GM12878 (cell line): ENCODE measurements around the gene KIF21A. TPM values are rescaled to one million over a fixed set of nuclear protein-coding genes. Genes with fewer than 3 reads are reported as not detected.

ENCODE experiments used
- ATAC-seq: fragments of 200-7000 bp; cut with Tn5 transposase; 3 replicates; pipeline ENCODE4 v1.9.1; 2020; ENCODE audit warnings: mild to moderate bottlenecking, moderate library complexity
- BruUV-seq: library from RNA; stranded (reverse); fragments of 400-500 nt; replicated peaks from 2 replicates; lab custom pipeline; 2021; lab: Mats Ljungman, UMichigan
- CTCF ChIA-PET: fragments of 300-600 bp; sonication (Branson Sonifier 250); formaldehyde crosslinking; extraction: SDS; loops from one replicate; lab custom pipeline; 2021; ENCODE audit warnings: inconsistent platforms; lab: Yijun Ruan, JAX
- POLR2A ChIA-PET: fragments of 350-600 bp; formaldehyde crosslinking; extraction: SDS; loops from one replicate; lab custom pipeline; 2021; ENCODE audit warnings: inconsistent platforms; lab: Charles Lee
- RAD21 ChIA-PET: fragments of 300-600 bp; sonication (Branson Sonifier 250); formaldehyde crosslinking; loops from one replicate; lab custom pipeline; 2023; ENCODE audit warnings: antibody characterized with exemption; ENCODE audit not compliant: unreplicated experiment; lab: Charles Lee
- SMC1A ChIA-PET: fragments of 300-600 bp; sonication (Branson Sonifier 250); formaldehyde crosslinking; loops from one replicate; lab custom pipeline; 2023; ENCODE audit not compliant: unreplicated experiment, uncharacterized antibody; lab: Charles Lee
- DNase-seq: peaks from one replicate; pipeline ENCODE4 v3.0.0-alpha.2; 2011; ENCODE audit warnings: low read depth, low spot score
- FAIRE-seq: peaks from 3 replicates; lab custom pipeline; 2011; peaks lifted over from hg19 to GRCh38; lab: Jason Lieb, UNC
- H2AFZ ChIP-seq: 2 replicates; pipeline ENCODE4 v1.6.0; 2011; ENCODE audit warnings: low read depth, low read length, control low read depth; ENCODE audit not compliant: control insufficient read depth
- H3K27ac ChIP-seq: 2 replicates; pipeline ENCODE4 v1.5.1; 2011; ENCODE audit warnings: control low read depth; ENCODE audit not compliant: control insufficient read depth, insufficient read depth
- H3K27me3 ChIP-seq, 2 experiments: replicated peaks in 1 of 2; 2 replicates each; pipeline versions ENCODE4 v1.6.0 to v1.6.1; 2011; ENCODE audit warnings: low read length in 1 of 2; ENCODE audit not compliant: control insufficient read depth in 2 of 2, insufficient read depth in 2 of 2
- H3K36me3 ChIP-seq, 2 experiments: 2 replicates each; pipeline ENCODE4 v1.5.1; 2011; ENCODE audit warnings: low read length in 1 of 2; ENCODE audit not compliant: control insufficient read depth in 2 of 2, insufficient read depth in 2 of 2
- H3K4me1 ChIP-seq: 2 replicates; pipeline ENCODE4 v1.6.1; 2011; ENCODE audit warnings: mild to moderate bottlenecking, low read length, moderate library complexity, mixed read lengths; ENCODE audit not compliant: control insufficient read depth, insufficient read depth
- H3K4me2 ChIP-seq: 2 replicates; pipeline ENCODE4 v1.6.0; 2011; ENCODE audit warnings: control low read depth; ENCODE audit not compliant: control insufficient read depth, insufficient read depth
- H3K4me3 ChIP-seq: fragments of 200-600 bp; sonication (generic); 2 replicates; pipeline ENCODE4 v1.5.1; 2016
- H3K79me2 ChIP-seq: 2 replicates; pipeline ENCODE4 v1.6.0; 2011; ENCODE audit warnings: low read length; ENCODE audit not compliant: control insufficient read depth, insufficient read depth
- H3K9ac ChIP-seq: 2 replicates; pipeline ENCODE4 v1.8.0; 2011; ENCODE audit warnings: low read length, control low read depth, mixed read lengths; ENCODE audit not compliant: control insufficient read depth, insufficient read depth
- H3K9me3 ChIP-seq: replicated peaks from 3 replicates; pipeline ENCODE4 v1.5.1; 2011; ENCODE audit warnings: mild to moderate bottlenecking, low read length; ENCODE audit not compliant: control insufficient read depth, insufficient read depth
- H4K20me1 ChIP-seq: 2 replicates; pipeline ENCODE4 v1.6.0; 2011; ENCODE audit not compliant: control insufficient read depth, insufficient read depth
- CREM ChIP-seq: IDR thresholded peaks from 2 replicates; pipeline ENCODE4 v1.6.1; 2014; ENCODE audit warnings: antibody characterized with exemption, low read depth
- FOXK2 ChIP-seq: fragments of 450-650 bp; IDR thresholded peaks from 2 replicates; pipeline ENCODE4 v1.6.1; 2017; ENCODE audit warnings: mild to moderate bottlenecking, moderate library complexity
- KAT2A ChIP-seq: conservative IDR thresholded peaks from 2 replicates; pipeline ENCODE4 v1.6.1; 2011; ENCODE audit warnings: low read depth, low read length; ENCODE audit not compliant: control insufficient read depth
- MYC ChIP-seq: IDR thresholded peaks from 2 replicates; pipeline ENCODE4 v1.6.1; 2011; ENCODE audit warnings: mild to moderate bottlenecking, low read length, moderate library complexity, inconsistent platforms; ENCODE audit not compliant: insufficient read depth, insufficient replicate concordance, insufficient read length, severe bottlenecking
- SMAD1 ChIP-seq: fragments of 450-650 bp; IDR thresholded peaks from 2 replicates; pipeline ENCODE4 v1.6.1; 2018; ENCODE audit warnings: mild to moderate bottlenecking, low read depth; ENCODE audit not compliant: partially characterized antibody
- SMARCA5 ChIP-seq: fragments of 450-650 bp; IDR thresholded peaks from 2 replicates; pipeline ENCODE4 v1.6.1; 2017; ENCODE audit warnings: mild to moderate bottlenecking
- TCF3 ChIP-seq: IDR thresholded peaks from 2 replicates; pipeline ENCODE4 v1.6.1; 2012; ENCODE audit warnings: low read depth, mild to moderate bottlenecking, low read length, borderline replicate concordance; ENCODE audit not compliant: insufficient read depth
- WGBS: methylation state at CpG from one replicate; pipeline ENCODE4 v1.1.6; 2016; ENCODE audit warnings: low lambda C conversion rate; ENCODE audit not compliant: insufficient replicate concordance, insufficient coverage; ENCODE audit errors: missing lambda C conversion rate; 5-methylcytosine and 5-hydroxymethylcytosine counted together
- in situ Hi-C: fragments of 300-500 bp; cut with MboI; formaldehyde crosslinking; loops from 9 replicates; pipeline ENCODE4 v1.14.3; 2018; ENCODE audit warnings: mixed read lengths
- intact Hi-C: fragments of 100-400 bp; cut with micrococcal nuclease; formaldehyde crosslinking; loops from one replicate; pipeline ENCODE4 v1.14.2; 2022; ENCODE audit not compliant: unreplicated experiment
- polyA plus RNA-seq, 11 experiments: library from polyadenylated mRNA; depleted of rRNA in 4 of 11; unstranded in 6 of 11; stranded (reverse) in 5 of 11; fragments of >200 nt; fragmentation: Nextera tagmentation in 4 of 11; fragmentation: Illumina TruSeq in 1 of 11; extraction: Ambion mirVana in 4 of 11; extraction: Trizol in 1 of 11; gene quantifications; 1 replicate in 1 of 11; 2 replicates in 10 of 11; pipeline versions ENCODE4 v1.2.1 to v1.2.3, GENCODE V29; 2011 to 2016; ENCODE audit warnings: inconsistent platforms in 2 of 11, missing spikeins in 2 of 11, low read depth in 1 of 11
- total RNA-seq, 4 experiments: library from RNA; depleted of rRNA in 3 of 4; stranded (reverse); fragments of >200 nt in 3 of 4; fragmentation: Illumina TruSeq in 1 of 4; extraction: Trizol in 1 of 4; gene quantifications; 2 replicates each; pipeline versions ENCODE4 v1.2.1 to v1.2.3, GENCODE V29; 2013 to 2021
- TF ChIP-seq, protein P1 (sequence below): fragments of 450-650 bp; IDR thresholded peaks from 2 replicates; pipeline ENCODE4 v1.6.1; 2018; ENCODE audit warnings: mild to moderate bottlenecking, low read depth, moderate library complexity; ENCODE audit not compliant: partially characterized antibody
- TF ChIP-seq, protein P2 (sequence below): fragments of 450-650 bp; IDR thresholded peaks from 2 replicates; pipeline ENCODE4 v1.6.1; 2017; ENCODE audit warnings: mild to moderate bottlenecking, low read depth, inconsistent platforms; ENCODE audit not compliant: poor library complexity, severe bottlenecking
- TF ChIP-seq, protein P3 (sequence below): IDR thresholded peaks from 2 replicates; pipeline ENCODE4 v1.6.1; 2011; ENCODE audit warnings: low read depth, low read length, improper control_type of control experiment, borderline replicate concordance

Gene KIF21A
- total and polyA plus RNA-seq, 10 of the 15 experiments (the other 5 are each of a cell fraction or from before 2014, with no cell fraction given), result 21.3 to 42.1 (median 24.5) TPM

DNA sequence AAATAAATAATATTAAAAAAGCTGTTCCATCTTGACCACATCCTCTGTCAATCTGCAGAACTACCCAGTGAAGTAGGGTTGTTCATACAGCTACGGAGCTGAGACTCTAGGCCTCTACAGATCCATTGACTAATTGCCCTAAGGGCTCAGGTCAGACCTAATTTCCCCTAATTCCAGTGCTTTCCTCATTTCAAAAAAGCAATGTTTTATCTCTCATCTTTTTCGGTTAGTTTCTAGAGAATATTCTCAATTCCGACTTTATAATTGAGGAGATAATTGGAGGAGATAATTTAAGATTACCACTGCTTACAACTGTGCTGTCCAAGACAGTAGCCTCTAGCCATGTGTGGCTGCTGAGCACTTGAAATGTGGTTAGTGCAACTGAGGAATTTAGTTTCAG lies 167.1 kb downstream of the KIF21A start:
- ChIA-PET RAD21 (interaction anchor here (1.7 kb wide), 1 partner anchor 354 kb away, joined by 3 read pairs; no protein-coding TSS in a partner anchor), SMC1A (interaction anchor here (0.6 to 1.6 kb wide), 4 partner anchors 10 to 355 kb away, joined by 3 to 5 read pairs (median 3); no protein-coding TSS in a partner anchor), POLR2A (no interaction called here), CTCF (interaction anchor here (0.7 to 5.5 kb wide), 3 partner anchors 17 to 355 kb away, joined by 4 to 25 read pairs (median 6); no protein-coding TSS in a partner anchor)
- H3K9ac ChIP-seq, result no peak overlapping the region
- 48% methylated on average over 3 of the region's 3 CpGs for WGBS
- no peaks in the 10 kb centered on the region for H3K27me3 ChIP-seq
- H2AFZ ChIP-seq, result no peak overlapping the region
- no peaks in the 10 kb centered on the region for H3K36me3 ChIP-seq
- H3K4me3 ChIP-seq, result no peak overlapping the region
- no peaks in the 10 kb centered on the region for H3K9me3 ChIP-seq
- H4K20me1 ChIP-seq, result no peaks in the 10 kb centered on the region
- ATAC-seq (no peak), DNase-seq (no peak), FAIRE-seq (no peak)
- H3K4me2 ChIP-seq, result no peak overlapping the region
- no peak overlapping the region for H3K27ac ChIP-seq
- H3K79me2 ChIP-seq, result no peaks in the 10 kb centered on the region
- intact Hi-C loops, result loop anchor here (2.0 kb wide), 1 partner anchor 947 kb away; no protein-coding TSS in a partner anchor
- in situ Hi-C loops, result no loop called here
- TF ChIP-seq, protein P1, sequence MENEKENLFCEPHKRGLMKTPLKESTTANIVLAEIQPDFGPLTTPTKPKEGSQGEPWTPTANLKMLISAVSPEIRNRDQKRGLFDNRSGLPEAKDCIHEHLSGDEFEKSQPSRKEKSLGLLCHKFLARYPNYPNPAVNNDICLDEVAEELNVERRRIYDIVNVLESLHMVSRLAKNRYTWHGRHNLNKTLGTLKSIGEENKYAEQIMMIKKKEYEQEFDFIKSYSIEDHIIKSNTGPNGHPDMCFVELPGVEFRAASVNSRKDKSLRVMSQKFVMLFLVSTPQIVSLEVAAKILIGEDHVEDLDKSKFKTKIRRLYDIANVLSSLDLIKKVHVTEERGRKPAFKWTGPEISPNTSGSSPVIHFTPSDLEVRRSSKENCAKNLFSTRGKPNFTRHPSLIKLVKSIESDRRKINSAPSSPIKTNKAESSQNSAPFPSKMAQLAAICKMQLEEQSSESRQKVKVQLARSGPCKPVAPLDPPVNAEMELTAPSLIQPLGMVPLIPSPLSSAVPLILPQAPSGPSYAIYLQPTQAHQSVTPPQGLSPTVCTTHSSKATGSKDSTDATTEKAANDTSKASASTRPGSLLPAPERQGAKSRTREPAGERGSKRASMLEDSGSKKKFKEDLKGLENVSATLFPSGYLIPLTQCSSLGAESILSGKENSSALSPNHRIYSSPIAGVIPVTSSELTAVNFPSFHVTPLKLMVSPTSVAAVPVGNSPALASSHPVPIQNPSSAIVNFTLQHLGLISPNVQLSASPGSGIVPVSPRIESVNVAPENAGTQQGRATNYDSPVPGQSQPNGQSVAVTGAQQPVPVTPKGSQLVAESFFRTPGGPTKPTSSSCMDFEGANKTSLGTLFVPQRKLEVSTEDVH, result no peak
- TF ChIP-seq KAT2A (no peak), SMARCA5 (no peak), SMAD1 (no peak), MYC (no peak), CREM (no peak), FOXK2 (no peak), TCF3 (no peak)
- TF ChIP-seq, protein P2, sequence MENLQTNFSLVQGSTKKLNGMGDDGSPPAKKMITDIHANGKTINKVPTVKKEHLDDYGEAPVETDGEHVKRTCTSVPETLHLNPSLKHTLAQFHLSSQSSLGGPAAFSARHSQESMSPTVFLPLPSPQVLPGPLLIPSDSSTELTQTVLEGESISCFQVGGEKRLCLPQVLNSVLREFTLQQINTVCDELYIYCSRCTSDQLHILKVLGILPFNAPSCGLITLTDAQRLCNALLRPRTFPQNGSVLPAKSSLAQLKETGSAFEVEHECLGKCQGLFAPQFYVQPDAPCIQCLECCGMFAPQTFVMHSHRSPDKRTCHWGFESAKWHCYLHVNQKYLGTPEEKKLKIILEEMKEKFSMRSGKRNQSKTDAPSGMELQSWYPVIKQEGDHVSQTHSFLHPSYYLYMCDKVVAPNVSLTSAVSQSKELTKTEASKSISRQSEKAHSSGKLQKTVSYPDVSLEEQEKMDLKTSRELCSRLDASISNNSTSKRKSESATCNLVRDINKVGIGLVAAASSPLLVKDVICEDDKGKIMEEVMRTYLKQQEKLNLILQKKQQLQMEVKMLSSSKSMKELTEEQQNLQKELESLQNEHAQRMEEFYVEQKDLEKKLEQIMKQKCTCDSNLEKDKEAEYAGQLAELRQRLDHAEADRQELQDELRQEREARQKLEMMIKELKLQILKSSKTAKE, result no peak
- TF ChIP-seq, protein P3, sequence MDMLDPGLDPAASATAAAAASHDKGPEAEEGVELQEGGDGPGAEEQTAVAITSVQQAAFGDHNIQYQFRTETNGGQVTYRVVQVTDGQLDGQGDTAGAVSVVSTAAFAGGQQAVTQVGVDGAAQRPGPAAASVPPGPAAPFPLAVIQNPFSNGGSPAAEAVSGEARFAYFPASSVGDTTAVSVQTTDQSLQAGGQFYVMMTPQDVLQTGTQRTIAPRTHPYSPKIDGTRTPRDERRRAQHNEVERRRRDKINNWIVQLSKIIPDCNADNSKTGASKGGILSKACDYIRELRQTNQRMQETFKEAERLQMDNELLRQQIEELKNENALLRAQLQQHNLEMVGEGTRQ, result no peak
- no peaks in the 10 kb centered on the region for H3K4me1 ChIP-seq
- BruUV-seq, result no TSS peak
